Measurements from ENCODE around the gene LMO1.

Gene LMO1

GRCh38 chr11:8263109-8263768, 439 bp downstream of the LMO1 start:
- no peak for DNase-seq (ENCODE audit: low spot score)

DNA sequence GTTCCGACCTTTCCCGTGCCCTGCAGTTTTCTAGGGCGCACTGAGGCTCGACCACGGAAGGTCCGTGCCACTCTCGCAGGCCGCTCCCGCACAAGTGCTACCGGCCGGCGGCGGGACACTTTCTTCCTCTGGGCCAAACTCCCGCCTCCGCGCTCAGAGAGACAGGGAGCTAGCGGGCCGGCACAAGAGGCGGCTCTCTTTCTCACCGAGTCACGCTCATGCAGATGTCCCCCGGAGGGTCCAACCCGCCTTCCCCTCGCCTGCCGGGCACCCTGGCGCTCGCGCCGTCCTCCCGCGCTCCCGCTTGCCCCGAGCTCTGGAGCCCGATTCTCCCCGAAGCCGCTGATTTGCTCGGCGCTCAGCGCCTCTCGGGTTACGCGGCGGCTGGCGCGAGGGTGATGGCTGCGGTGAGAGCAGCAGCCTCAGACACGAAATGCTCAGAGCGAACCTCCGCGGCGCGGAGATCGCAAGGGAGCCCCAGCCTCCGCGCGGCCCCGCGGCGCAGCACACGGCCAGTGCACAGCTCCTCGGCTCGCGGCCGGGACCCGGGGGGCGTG, 1.0 kb downstream of the LMO1 start:
- DNase-seq (ENCODE audit: low spot score), result no peak

DNA sequence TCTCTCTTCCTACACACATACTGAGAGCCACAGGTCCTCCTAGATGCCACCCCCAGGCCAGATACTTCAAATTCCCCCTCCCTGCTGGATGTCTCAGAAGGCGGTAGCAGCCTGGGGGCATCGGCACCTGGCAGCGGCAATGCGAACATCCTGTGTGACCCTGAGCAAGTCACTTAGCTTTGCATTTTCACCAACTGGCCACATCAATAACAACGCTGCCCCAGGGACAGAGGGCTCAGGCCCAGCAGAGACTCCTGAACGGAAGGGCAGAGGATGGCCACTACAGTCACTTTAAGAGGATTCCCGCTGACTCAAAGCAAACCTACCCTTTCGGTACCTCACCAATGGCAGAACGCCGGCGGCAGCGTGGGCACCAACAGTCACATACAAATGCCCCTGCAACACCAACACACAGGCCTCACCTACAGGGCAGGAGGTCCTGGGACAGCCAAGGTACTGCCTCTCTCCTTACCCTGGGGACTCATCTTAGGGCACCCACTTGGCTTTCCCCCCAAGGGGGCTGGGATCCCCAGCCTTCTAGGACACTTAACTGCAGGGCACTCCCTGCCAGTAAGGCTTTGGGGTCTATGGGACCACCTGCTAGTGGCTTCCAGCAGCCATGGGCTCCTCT, 1.6 kb downstream of the LMO1 start:
- no peak for DNase-seq (ENCODE audit: low spot score)

DNA sequence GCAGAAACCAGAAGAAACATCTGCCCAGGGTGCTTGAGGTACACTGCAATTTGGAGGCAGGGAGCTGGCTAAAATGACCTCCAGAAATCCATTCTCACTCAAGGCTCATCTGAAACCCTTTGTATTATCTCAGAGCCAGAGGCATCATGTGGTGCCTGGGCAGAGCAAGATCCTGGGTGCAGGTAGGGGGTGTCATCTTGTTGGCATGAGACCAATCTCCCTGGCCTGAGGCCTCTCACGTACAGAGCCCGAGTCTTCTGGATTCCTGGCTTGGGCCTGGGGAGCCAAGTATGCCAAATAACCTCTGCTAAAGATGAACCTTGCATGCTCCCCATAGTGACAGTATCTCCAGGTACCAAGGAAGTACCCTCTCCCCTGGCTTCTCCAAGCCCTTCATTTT, 2.4 kb downstream of the LMO1 start:
- DNase-seq (ENCODE audit: low spot score), result no peak

GRCh38 chr11:8260202-8260966, 3.3 kb downstream of the LMO1 start:
- DNase-seq (ENCODE audit: low spot score), result no peak

DNA sequence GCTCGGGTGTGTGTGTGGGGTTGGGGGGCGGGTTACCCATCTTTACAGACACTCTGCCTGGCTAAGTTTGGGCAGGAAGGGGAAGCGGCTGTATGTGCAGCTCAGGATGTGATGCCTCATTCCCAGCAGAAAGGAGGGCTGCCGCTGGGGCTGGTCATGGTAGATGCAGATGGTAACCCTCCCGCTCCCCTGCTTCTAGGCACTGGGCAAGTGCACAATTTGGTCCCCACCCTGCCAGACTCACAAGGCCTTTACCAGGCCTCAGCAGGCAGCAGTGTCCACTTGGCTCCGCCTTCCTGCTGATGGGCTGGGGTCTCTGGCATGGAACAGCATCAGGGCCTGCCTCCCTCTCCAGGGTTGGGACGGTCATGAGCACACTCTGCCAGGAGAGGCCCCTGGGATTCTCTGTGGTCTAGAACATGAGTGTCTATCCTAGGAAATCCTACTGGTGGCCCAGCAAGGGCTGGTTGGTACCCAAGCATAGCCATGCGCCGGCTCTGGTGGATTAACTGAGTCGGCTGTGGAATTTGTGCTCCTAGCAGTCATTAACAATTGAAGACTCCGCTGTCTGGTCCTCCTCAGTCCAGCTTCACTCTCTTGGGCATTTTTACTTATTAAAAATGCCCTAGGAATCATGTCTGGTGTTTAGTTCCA, 4.2 kb downstream of the LMO1 start:
- no peak for DNase-seq (ENCODE audit: low spot score)

DNA sequence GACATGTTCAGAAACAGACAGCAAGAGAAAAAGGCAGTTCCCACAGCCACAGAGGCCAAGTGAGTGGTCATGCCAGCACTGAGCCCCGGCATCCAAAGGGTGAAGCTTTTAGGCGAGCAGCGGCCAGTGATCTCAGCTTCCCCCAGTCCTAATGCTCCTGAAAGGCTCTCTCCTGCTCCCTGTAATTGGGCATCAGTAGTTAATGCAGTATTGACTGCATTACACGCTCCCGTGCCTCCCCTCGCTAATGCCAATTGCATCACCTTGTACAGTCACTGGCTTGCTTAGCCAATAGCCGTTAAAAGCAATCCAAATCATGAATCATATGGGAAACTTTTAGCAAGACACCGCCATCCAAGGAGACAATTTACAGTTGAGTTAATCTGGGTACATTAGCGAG, 4.9 kb downstream of the LMO1 start:
- no peak for DNase-seq (ENCODE audit: low spot score)

GRCh38 chr11:8258289-8258688, 5.4 kb downstream of the LMO1 start:
- DNase-seq (ENCODE audit: low spot score), result no peak

DNA sequence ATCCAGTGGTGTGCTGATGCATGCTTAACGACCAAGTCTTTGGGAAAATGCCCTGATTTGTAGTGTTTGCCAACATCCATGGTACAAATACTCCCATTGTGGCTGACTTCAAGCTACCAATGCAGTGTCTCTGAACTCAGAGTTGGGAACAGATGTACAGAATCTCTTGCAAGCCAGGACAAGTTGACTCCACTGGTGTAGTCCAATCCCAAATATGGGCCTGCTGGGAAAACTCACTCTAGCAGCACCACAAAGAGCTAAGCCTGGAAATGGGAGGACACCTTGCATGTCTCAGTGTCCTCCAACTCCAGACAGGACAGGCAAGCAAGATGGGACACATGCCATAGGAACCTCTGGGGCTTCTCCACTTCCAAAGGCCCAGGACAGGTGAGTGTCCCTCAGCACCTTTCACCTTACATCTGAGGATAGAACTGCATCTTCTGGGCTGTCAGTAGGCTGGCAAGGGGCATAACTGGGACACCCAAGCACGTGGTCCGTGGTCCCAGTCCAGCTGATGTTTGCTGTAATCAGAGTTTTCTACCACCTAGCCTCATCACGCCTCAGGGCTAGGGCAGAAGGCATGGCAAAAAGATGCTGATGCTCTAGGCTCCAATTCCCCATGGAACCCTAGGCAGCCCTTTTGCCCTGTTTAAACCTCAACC, 6.5 kb downstream of the LMO1 start:
- DNase-seq (ENCODE audit: low spot score), result no peak

DNA sequence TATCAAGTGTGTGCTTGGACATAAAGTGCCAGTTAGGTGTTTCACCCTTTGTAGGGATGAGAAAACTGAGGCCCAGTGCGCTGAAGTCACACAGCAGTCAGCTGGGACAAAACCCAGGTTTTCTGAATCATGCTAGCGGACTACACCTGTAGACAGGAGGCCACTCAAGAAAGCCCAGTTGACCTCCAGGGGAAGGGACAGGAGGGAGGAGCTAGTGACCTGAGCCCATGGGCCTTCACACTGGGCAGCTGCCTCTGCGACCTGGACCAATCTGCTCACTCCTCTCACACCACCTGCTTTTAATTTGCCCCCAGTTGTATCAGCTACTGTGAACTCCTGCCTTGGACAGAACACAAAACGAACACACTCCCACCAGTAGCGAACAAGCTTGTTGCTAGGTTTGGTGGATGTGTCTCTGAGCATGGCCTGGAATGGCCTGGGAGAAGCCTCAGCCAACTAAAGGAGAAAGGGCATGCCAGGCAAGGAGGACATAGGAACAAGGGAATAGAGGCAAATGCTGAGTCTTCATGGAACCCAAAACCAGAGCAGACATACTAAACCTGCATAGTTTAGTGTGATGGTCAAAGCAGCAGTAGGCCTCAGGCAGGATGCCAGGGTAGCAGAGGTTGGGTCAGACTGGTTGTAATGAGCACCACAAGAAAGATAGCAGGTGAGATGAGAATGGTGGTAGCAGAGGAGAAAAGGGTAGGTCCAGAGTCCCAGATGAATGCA, 7.2 kb downstream of the LMO1 start:
- DNase-seq (ENCODE audit: low spot score), result no peak

DNA sequence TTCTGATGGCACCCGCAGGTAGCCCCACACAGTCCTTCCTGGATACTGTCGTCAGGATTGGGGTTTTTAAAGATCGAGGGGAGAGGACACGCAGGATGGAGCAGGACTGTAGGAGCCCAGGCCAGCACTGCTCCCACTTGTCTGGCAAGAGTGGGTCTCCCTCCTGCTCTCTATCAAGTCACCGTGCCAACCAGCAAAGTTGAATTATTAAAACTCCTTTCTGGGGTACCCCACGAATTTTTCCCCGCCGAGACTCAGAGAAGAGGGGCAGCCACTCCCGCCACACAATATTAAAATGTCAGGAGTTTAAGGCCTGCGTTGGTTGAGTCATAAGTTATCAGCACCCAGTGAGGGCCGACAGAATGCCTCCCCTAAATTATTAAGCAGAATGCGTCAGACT, 10.1 kb downstream of the LMO1 start:
- DNase-seq (ENCODE audit: low spot score), result no peak

- DNase-seq (ENCODE audit: low spot score), result no peak
Measured at GRCh38 chr11:8252946-8253345, 10.7 kb downstream of the LMO1 start.

- no peak for DNase-seq (ENCODE audit: low spot score)
Measured at GRCh38 chr11:8252388-8252787, 11.3 kb downstream of the LMO1 start.

GRCh38 chr11:8251616-8252295, 11.9 kb downstream of the LMO1 start:
- DNase-seq (ENCODE audit: low spot score), result no peak

DNA sequence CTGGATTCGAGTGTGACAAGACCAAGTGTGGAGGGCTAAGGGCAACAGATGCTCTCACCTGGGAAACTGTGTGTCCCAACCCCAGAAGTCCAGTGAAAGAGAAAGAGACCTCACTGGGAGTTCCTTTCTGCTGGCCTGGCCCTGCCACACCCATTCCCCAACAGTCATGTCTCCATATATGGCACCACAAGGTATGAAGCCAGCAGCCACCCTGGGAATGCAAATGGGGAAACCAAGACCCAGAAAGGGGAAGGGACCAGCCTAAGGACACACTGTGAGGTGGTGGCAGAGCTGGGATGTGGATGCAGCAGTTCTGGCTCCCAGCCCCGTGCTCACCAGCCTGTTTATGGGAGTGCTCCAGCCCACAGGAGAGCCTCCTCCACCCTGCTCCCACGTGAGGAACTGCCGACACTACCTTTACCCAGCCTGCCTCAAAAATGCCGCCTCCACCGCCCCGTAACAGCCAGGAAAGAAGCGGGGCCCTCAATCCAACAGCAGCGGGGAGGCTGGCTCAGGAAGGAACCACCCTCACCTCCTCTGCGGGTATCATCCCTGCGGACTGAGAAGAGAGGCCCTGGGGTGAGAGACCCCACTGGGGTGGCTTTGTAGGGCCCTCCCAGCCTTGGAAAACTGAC, 12.6 kb downstream of the LMO1 start:
- DNase-seq (ENCODE audit: low spot score), result no peak

DNA sequence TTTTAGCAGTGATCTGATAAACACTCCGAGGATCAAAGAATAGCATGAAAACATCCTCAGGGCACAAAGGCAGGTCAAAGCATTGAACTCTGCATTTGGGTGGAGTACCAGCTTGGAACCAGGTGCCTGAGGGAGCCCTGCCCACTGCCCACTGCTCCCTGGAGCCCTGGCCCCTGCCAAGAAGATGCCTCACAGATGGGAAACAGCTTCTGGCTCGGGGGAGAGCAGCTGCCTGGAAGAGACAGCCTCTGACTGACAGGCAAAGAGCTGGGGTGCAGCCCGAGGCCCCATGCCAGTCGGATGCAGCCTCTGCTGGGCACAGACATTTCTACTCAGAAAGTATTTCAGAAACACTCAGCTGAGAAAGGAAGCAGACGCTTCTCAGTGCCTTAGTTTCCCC, 13.2 kb downstream of the LMO1 start:
- DNase-seq (ENCODE audit: low spot score), result no peak

DNA sequence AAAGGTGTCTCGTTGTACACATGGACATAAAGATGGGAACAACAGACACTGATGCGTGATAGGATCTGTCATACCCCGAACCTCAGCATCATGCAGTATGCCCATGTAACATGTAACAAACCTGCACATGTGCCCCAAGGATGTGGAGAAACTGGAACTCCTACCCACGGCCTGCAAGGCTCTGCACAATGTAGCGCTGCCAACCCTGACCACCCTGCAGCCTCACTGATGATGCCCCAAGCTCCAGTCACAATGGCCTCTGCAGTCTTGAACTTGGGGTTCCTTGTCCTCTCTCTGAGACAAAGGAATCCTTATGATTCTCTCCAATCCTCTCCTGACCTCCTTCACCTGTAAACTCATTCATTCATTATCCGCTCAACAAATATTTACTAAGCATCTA, 14.2 kb downstream of the LMO1 start:
- no peak for DNase-seq (ENCODE audit: low spot score)

DNA sequence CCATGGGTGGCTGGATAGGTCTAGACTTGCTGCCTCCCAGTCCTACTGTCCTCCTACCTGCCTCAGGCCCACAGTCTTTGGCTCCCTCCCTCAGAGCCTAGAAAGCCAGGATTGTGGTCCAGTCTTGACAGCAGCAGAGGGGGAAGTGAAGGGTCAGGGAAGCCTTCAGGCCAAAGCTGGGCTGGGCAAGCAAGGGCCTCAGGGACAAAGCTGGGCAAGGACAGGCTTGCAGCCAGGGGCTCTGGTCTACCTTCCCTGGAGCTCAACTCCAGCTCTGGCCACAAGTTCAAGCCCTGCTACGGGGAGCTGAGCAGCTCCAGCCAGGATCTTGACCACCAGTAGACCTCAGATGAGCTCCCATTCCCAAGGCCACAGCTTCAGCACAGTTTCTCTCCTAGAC, 14.9 kb downstream of the LMO1 start:
- DNase-seq (ENCODE audit: low spot score), result no peak

DNA sequence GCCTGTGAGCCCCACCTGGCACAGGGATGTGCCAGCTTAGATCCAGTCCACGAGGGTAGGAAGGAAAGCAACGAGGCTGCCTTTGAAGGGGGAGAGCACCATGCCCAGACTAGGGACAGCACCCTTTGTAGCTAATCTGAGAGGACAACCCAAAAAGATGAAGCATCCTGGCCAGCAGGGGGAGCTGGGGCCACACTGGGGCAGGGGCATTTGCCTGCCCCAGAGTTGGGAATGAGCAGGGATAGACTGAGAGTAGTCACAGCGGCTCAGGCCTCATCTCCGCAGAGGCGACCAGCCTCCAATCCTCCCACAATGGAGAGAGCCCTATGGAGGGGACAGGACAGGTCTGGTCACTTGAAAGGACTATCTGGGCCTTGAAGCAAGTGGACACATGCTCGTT, 16.4 kb downstream of the LMO1 start:
- no peak for DNase-seq (ENCODE audit: low spot score)

DNA sequence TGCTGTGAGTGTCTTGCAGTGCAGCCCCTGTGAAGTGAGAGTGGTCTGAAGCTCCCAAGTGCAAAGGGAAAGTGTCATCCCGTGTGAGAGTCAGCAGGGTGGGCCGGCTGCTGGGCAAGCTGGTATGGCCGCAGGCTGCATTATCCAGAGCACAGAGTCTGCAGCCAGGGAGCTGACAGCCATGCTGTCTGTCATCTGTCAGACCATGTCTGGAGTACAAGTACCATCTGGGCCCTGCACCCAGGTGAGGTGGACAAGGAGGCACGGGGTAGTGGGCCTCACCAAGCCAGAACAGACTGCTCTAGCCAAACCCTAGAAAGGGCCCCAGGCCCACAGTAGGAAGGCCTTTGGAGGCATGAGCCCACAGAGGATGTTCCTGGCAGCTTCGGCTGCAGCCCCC, 20.2 kb downstream of the LMO1 start:
- DNase-seq (ENCODE audit: low spot score), result no peak
